PC-3 (cell line): ENCODE data around the gene VPS37D.

Experiments used
- CTCF ChIP-seq: fragments of 300-600 bp; sonication (generic); conservative IDR thresholded peaks from 2 replicates; pipeline ENCODE4 v1.5.1; 2017; ENCODE audit warnings: antibody characterized with exemption, low read depth, mild to moderate bottlenecking, low read length
- EZH2 ChIP-seq: fragments of 300-600 bp; sonication (generic); IDR thresholded peaks from one replicate; pipeline ENCODE4 v1.6.1; 2017; ENCODE audit warnings: antibody characterized with exemption, mild to moderate bottlenecking, low read length; ENCODE audit not compliant: unreplicated experiment

GRCh38 chr7:73650524-73650923, 17.1 kb upstream of the VPS37D start:
- TF ChIP-seq CTCF, result no peak
- no peak for TF ChIP-seq EZH2
